ENCODE data around the gene SRP19.

- TF ChIP-seq CTCF (IDR thresholded peaks at IDR 0.05), result no peak
- no peak for TF ChIP-seq EZH2 (IDR thresholded peaks at IDR 0.05)
- TF ChIP-seq EZH2phosphoT487 (IDR thresholded peaks at IDR 0.05), result no peak
Observed at GRCh38 chr5:112876362-112876761, 15.3 kb downstream of the SRP19 start.

Data from neural progenitor cell (in vitro differentiated cells).